ENCODE results near the gene NUTF2.

GRCh38 chr16:67805718-67806427 is 40.9 kb upstream of the NUTF2 start:
- no peak for TF ChIP-seq POLR2AphosphoS5 (IDR thresholded peaks at IDR 0.05; ENCODE audit: borderline replicate concordance, low read depth, low read length)
- no peak for TF ChIP-seq EZH2 (IDR thresholded peaks at IDR 0.05)
- no peak for TF ChIP-seq FOXP2 (optimal IDR thresholded peaks at IDR 0.05; ENCODE audit: control extremely low read depth, extremely low read length, insufficient read depth)

All from SK-N-MC (cell line).